MM.1S (cell line): ENCODE data around the gene CTNNA2.

Experiments used
- DNase-seq: peaks from one replicate; pipeline ENCODE4 v3.0.0-alpha.2; 2015
- H2AFZ ChIP-seq: fragments of 300-600 bp; sonication (generic); 2 replicates; pipeline ENCODE4 v1.6.0; 2016; ENCODE audit warnings: antibody characterized with exemption, low read length
- H3F3A ChIP-seq: fragments of 300-600 bp; sonication (generic); 2 replicates; pipeline ENCODE4 v1.6.1; 2016; ENCODE audit warnings: mild to moderate bottlenecking, antibody characterized with exemption, low read length, moderate library complexity, mixed read lengths; ENCODE audit not compliant: insufficient read depth
- H3K27ac ChIP-seq: fragments of 300-600 bp; sonication (generic); 2 replicates; pipeline ENCODE4 v1.5.1; 2016; ENCODE audit warnings: mild to moderate bottlenecking, low read length
- H3K27me3 ChIP-seq: fragments of 300-600 bp; sonication (generic); replicated peaks from 2 replicates; pipeline ENCODE4 v1.6.0; 2016; ENCODE audit warnings: low read length; ENCODE audit not compliant: insufficient read depth
- H3K36me3 ChIP-seq: fragments of 300-600 bp; sonication (generic); replicated peaks from 2 replicates; pipeline ENCODE4 v1.6.1; 2016; ENCODE audit warnings: mild to moderate bottlenecking, low read length, mixed read lengths; ENCODE audit not compliant: insufficient read depth
- H3K4me1 ChIP-seq: fragments of 300-600 bp; sonication (generic); 2 replicates; pipeline ENCODE4 v1.6.1; 2016; ENCODE audit warnings: low read length, mixed read lengths
- H3K4me2 ChIP-seq: fragments of 300-600 bp; sonication (generic); 2 replicates; pipeline ENCODE4 v1.6.0; 2016; ENCODE audit warnings: low read depth, low read length
- H3K4me3 ChIP-seq: fragments of 300-600 bp; sonication (generic); 2 replicates; pipeline ENCODE4 v1.5.1; 2016; ENCODE audit warnings: low read length, mixed read lengths
- H3K79me2 ChIP-seq: fragments of 300-600 bp; sonication (generic); 2 replicates; pipeline ENCODE4 v1.6.1; 2016; ENCODE audit warnings: mixed run types, low read length, mixed read lengths
- H3K9ac ChIP-seq: fragments of 300-600 bp; sonication (generic); 2 replicates; pipeline ENCODE4 v1.6.1; 2016; ENCODE audit warnings: low read length, mixed read lengths
- H3K9me2 ChIP-seq: fragments of 300-600 bp; sonication (generic); replicated peaks from 2 replicates; pipeline ENCODE4 v1.6.1; 2016; ENCODE audit warnings: mild to moderate bottlenecking, low read length, mixed read lengths; ENCODE audit not compliant: insufficient read depth
- H3K9me3 ChIP-seq: fragments of 300-600 bp; sonication (generic); replicated peaks from 2 replicates; pipeline ENCODE4 v1.6.1; 2016; ENCODE audit warnings: mild to moderate bottlenecking, low read length, mixed read lengths; ENCODE audit not compliant: insufficient read depth
- H4K20me1 ChIP-seq: fragments of 300-600 bp; sonication (generic); 2 replicates; pipeline ENCODE4 v1.6.1; 2016; ENCODE audit warnings: mild to moderate bottlenecking, low read length, moderate library complexity, mixed read lengths; ENCODE audit not compliant: insufficient read depth
- CTCF ChIP-seq: fragments of 300-600 bp; sonication (generic); IDR thresholded peaks from 2 replicates; pipeline ENCODE4 v1.5.1; 2016; ENCODE audit warnings: antibody characterized with exemption, low read length, mixed read lengths
- EZH2 ChIP-seq: fragments of 300-600 bp; sonication (generic); optimal IDR thresholded peaks from 2 replicates; pipeline ENCODE3; 2017; ENCODE audit warnings: low read depth, mild to moderate bottlenecking, antibody characterized with exemption, low read length, mixed read lengths
- EZH2phosphoT487 ChIP-seq: fragments of 300-600 bp; sonication (generic); IDR thresholded peaks from 2 replicates; pipeline ENCODE4 v1.6.1; 2018; ENCODE audit warnings: antibody characterized with exemption, low read length

Gene CTNNA2

GRCh38 chr2:80303006-80303908 is 790.4 kb downstream of the CTNNA2 start:
- Histone ChIP-seq H3K27me3 (no peaks in the 10 kb centered on the region), H4K20me1 (no peaks in the 10 kb centered on the region), H3K9ac (no peak overlapping the region), H3K4me2 (no peak overlapping the region), H2AFZ (no peak overlapping the region), H3K9me2 (no peaks in the 10 kb centered on the region), H3K4me3 (no peak overlapping the region), H3K36me3 (no peaks in the 10 kb centered on the region), H3K27ac (no peak overlapping the region), H3K4me1 (no peaks in the 10 kb centered on the region), H3F3A (no peaks in the 10 kb centered on the region), H3K9me3 (no peaks in the 10 kb centered on the region), H3K79me2 (no peaks in the 10 kb centered on the region)
- TF ChIP-seq CTCF (no peak), EZH2phosphoT487 (no peak), EZH2 (no peak)
- no peak for DNase-seq

- H3K27ac ChIP-seq = no peak within 1 kb of the TSS
- H3K9me2 ChIP-seq = no peaks in the 10 kb centered on the region
- no peaks in the 10 kb centered on the region for H3F3A ChIP-seq
- no peaks in the 10 kb centered on the region for H3K27me3 ChIP-seq
- H2AFZ ChIP-seq = no peak within 1 kb of the TSS
- no peak for DNase-seq
- H3K4me3 ChIP-seq = no peak within 1 kb of the TSS
- TF ChIP-seq EZH2phosphoT487 = no peak
- no peak for TF ChIP-seq EZH2
- TF ChIP-seq CTCF = no peak
- no peaks in the 10 kb centered on the region for H3K79me2 ChIP-seq
- H3K4me2 ChIP-seq = peak within 1 kb of the TSS; percentile 9; the same call in 1 of the 2 replicates
- H3K4me1 ChIP-seq = no peaks in the 10 kb centered on the region
- H3K36me3 ChIP-seq = no peaks in the 10 kb centered on the region
- H3K9ac ChIP-seq = no peak within 1 kb of the TSS
- no peaks in the 10 kb centered on the region for H4K20me1 ChIP-seq
- H3K9me3 ChIP-seq = no peaks in the 10 kb centered on the region
These were observed 791.3 kb downstream of the CTNNA2 start, which contains the start of gene LRRTM1 for GRCh38 chr2:80303909-80304837. Gene LRRTM1 (minus strand): TSS chr2:80304752. CDS start chr2:80303819, 933 bp downstream.

DNA sequence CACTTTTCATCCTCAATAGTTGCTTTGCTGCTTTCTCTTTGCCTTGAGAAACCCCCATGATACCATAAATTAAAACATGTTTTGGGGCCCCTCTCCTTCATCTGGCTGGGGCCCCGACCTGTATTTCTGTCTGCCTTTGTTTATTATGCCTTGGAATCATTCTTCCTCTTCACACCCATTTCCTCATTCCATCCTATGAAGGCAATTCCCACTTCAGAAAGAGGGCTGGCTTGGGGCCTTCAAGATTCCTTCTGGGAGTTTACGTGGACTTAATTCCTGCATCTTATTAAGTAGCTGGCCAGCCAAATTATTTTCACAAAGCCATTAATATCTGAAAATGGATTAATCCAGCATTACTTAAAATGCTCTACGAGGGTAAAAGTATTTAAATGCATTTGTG is 798.5 kb downstream of the CTNNA2 start:
- no peaks in the 10 kb centered on the region for H3K27me3 ChIP-seq
- H3K27ac ChIP-seq = no peak overlapping the region
- no peaks in the 10 kb centered on the region for H3K79me2 ChIP-seq
- H4K20me1 ChIP-seq = no peaks in the 10 kb centered on the region
- H3F3A ChIP-seq = no peaks in the 10 kb centered on the region
- no peak overlapping the region for H2AFZ ChIP-seq
- H3K4me3 ChIP-seq = no peak overlapping the region
- no peak for TF ChIP-seq EZH2
- TF ChIP-seq EZH2phosphoT487 = no peak
- TF ChIP-seq CTCF = no peak
- no peak overlapping the region for H3K4me2 ChIP-seq
- no peak for DNase-seq
- H3K9me3 ChIP-seq = no peaks in the 10 kb centered on the region
- H3K9me2 ChIP-seq = no peaks in the 10 kb centered on the region
- no peaks in the 10 kb centered on the region for H3K4me1 ChIP-seq
- H3K36me3 ChIP-seq = no peaks in the 10 kb centered on the region
- H3K9ac ChIP-seq = no peak overlapping the region
